SK-N-SH treated with all-trans-retinoic acid at 6 μM for 48 hours (cell line): ENCODE results near the gene SLC35A4.

Source experiments
- ATAC-seq: fragments of 200-7000 bp; cut with Tn5 transposase; 3 replicates; pipeline ENCODE4 v1.9.1; 2020; ENCODE audit warnings: mild to moderate bottlenecking, moderate library complexity
- ARNTL ChIP-seq: fragments of 450-650 bp; formaldehyde crosslinking; IDR thresholded peaks from 2 replicates; pipeline ENCODE4 v1.5.0; 2020; ENCODE audit warnings: low read depth, mild to moderate bottlenecking, moderate library complexity, borderline replicate concordance
- BACH2 ChIP-seq: fragments of 250-450 bp; sonication (Bioruptor Pico); IDR thresholded peaks from 2 replicates; pipeline ENCODE4 v1.9.0; 2021; ENCODE audit warnings: mild to moderate bottlenecking, borderline replicate concordance
- CSDC2 ChIP-seq: fragments of 250-450 bp; sonication (Bioruptor Pico); IDR thresholded peaks from 2 replicates; pipeline ENCODE4 v1.5.0; 2020; ENCODE audit warnings: mild to moderate bottlenecking, moderate library complexity
- ESRRG ChIP-seq: fragments of 250-450 bp; sonication (Bioruptor Pico); IDR thresholded peaks from 2 replicates; pipeline ENCODE4 v1.6.1; 2021; ENCODE audit warnings: mild to moderate bottlenecking
- GLIS3 ChIP-seq: fragments of 250-450 bp; sonication (Bioruptor Pico); IDR thresholded peaks from 2 replicates; pipeline ENCODE4 v1.5.0; 2020; ENCODE audit warnings: mild to moderate bottlenecking, moderate library complexity
- OSR1 ChIP-seq: fragments of 250-450 bp; sonication (Bioruptor Pico); IDR thresholded peaks from 2 replicates; pipeline ENCODE4 v1.8.0; 2022; ENCODE audit warnings: moderate library complexity, mild to moderate bottlenecking, inconsistent platforms
- PPARA ChIP-seq: fragments of 250-450 bp; sonication (Bioruptor Pico); IDR thresholded peaks from 2 replicates; pipeline ENCODE4 v1.5.0; 2020; ENCODE audit warnings: mild to moderate bottlenecking, borderline replicate concordance
- RARB ChIP-seq: fragments of 250-450 bp; sonication (Bioruptor Pico); IDR thresholded peaks from 2 replicates; pipeline ENCODE4 v1.8.0; 2021; ENCODE audit warnings: mild to moderate bottlenecking, moderate library complexity
- SNAI2 ChIP-seq: fragments of 250-450 bp; sonication (Bioruptor Pico); IDR thresholded peaks from 2 replicates; pipeline ENCODE4 v1.5.0; 2020; ENCODE audit warnings: mild to moderate bottlenecking, moderate library complexity
- TCF4 ChIP-seq: fragments of 250-450 bp; sonication (Bioruptor Pico); IDR thresholded peaks from 2 replicates; pipeline ENCODE4 v1.8.0; 2021; ENCODE audit warnings: mild to moderate bottlenecking, moderate library complexity, borderline replicate concordance
- TOX ChIP-seq: fragments of 250-450 bp; sonication (Bioruptor Pico); IDR thresholded peaks from 2 replicates; pipeline ENCODE4 v1.8.0; 2021; ENCODE audit warnings: mild to moderate bottlenecking, moderate library complexity, borderline replicate concordance
- ZC3H10 ChIP-seq: fragments of 250-450 bp; sonication (Bioruptor Pico); IDR thresholded peaks from 2 replicates; pipeline ENCODE4 v1.5.1; 2021; ENCODE audit warnings: mild to moderate bottlenecking, moderate library complexity
- ZFP3 ChIP-seq: fragments of 250-450 bp; sonication (Bioruptor Pico); IDR thresholded peaks from 2 replicates; pipeline ENCODE4 v1.5.0; 2020; ENCODE audit warnings: mild to moderate bottlenecking, moderate library complexity
- ZFP30 ChIP-seq: fragments of 450-650 bp; formaldehyde crosslinking; IDR thresholded peaks from 2 replicates; pipeline ENCODE4 v1.5.0; 2022; ENCODE audit warnings: mild to moderate bottlenecking, moderate library complexity
- ZNF565 ChIP-seq: fragments of 450-650 bp; formaldehyde crosslinking; conservative IDR thresholded peaks from 2 replicates; pipeline ENCODE4 v1.5.0; 2020; ENCODE audit warnings: low read depth, mild to moderate bottlenecking, moderate library complexity
- ZNF70 ChIP-seq: fragments of 450-650 bp; formaldehyde crosslinking; IDR thresholded peaks from 2 replicates; pipeline ENCODE4 v1.5.0; 2020; ENCODE audit warnings: mild to moderate bottlenecking, moderate library complexity
- ZNF8 ChIP-seq: fragments of 450-650 bp; formaldehyde crosslinking; IDR thresholded peaks from 2 replicates; pipeline ENCODE4 v1.5.0; 2020; ENCODE audit warnings: mild to moderate bottlenecking, moderate library complexity
- TF ChIP-seq, protein P1 (sequence below): fragments of 250-450 bp; sonication (Bioruptor Pico); IDR thresholded peaks from 2 replicates; pipeline ENCODE4 v1.5.1; 2020; ENCODE audit warnings: low read depth, mild to moderate bottlenecking, moderate library complexity
- TF ChIP-seq, protein P2 (sequence below): fragments of 250-450 bp; sonication (Bioruptor Pico); IDR thresholded peaks from 2 replicates; pipeline ENCODE4 v1.5.0; 2020; ENCODE audit warnings: mild to moderate bottlenecking, moderate library complexity
- TF ChIP-seq, protein P3 (sequence below): fragments of 250-450 bp; sonication (Bioruptor Pico); IDR thresholded peaks from 2 replicates; pipeline ENCODE4 v1.5.1; 2021; ENCODE audit warnings: mild to moderate bottlenecking, moderate library complexity
- TF ChIP-seq, protein P4 (sequence below): fragments of 250-450 bp; sonication (Bioruptor Pico); IDR thresholded peaks from 2 replicates; pipeline ENCODE4 v1.8.0; 2020; ENCODE audit warnings: mild to moderate bottlenecking, moderate library complexity, borderline replicate concordance

Gene SLC35A4

DNA sequence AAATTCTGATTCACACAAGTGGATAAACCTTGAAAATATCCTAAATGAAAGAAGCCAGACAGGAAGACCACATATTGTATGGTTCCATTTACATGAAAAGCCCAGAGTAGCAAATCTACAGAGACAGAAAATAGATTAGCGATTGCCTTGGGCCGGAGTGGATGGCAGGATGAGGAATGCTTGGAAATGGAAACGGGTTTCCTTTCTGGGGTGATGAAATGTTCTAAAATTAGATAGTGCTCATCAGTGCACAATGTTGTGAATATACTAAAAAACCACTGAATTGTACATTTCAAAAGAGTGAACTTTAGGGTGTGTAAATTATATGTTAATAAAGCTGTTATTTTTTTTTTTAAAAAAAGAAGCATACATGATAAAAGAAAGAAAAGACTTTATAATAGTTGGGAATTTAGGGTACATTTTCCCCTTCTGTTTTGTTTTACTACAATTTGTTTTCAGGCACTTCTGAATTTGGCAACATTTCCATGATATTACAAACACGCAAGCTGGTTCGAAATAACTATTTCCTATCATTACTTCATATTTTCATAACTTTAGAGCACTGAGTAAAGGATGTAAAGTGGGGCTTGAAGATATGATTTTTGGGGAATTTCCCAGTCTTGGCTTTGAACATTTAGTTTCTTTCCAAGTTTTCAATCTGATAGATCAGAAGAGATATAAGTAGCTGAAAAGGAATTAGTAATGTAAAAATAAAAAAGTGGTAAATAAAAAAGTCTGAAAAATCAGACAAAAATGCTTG lies 23.9 kb downstream of the SLC35A4 start:
- no peak for ATAC-seq

DNA sequence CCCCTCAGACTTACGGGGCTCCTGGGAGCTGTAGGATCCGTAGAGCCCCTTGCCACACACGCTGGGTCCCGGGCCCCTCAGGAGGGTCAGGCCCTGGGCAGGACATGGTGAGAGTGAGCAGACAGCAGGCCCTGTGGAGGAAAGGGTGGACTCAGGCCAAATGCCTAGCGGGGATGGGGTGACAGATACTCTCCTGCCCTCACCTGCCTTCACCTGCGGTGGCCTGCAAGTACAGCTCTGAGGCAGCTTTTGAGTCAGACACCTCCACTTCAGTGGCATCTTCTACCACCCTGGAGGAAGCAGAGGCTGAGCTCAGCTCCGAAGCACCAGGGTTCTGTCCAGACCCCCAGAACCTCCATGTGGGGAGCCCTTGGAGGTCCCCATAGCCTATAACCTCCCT lies 26.2 kb downstream of the SLC35A4 start:
- ATAC-seq = no peak
- no peak for TF ChIP-seq CSDC2 (CRISPR knock-in tag)
- no peak for TF ChIP-seq SNAI2
- TF ChIP-seq, protein P1, sequence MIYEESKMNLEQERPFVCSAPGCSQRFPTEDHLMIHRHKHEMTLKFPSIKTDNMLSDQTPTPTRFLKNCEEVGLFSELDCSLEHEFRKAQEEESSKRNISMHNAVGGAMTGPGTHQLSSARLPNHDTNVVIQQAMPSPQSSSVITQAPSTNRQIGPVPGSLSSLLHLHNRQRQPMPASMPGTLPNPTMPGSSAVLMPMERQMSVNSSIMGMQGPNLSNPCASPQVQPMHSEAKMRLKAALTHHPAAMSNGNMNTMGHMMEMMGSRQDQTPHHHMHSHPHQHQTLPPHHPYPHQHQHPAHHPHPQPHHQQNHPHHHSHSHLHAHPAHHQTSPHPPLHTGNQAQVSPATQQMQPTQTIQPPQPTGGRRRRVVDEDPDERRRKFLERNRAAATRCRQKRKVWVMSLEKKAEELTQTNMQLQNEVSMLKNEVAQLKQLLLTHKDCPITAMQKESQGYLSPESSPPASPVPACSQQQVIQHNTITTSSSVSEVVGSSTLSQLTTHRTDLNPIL (CRISPR knock-in tag) = no peak
- no peak for TF ChIP-seq ZC3H10
- TF ChIP-seq ARNTL (CRISPR knock-in tag) = no peak
- TF ChIP-seq, protein P2, sequence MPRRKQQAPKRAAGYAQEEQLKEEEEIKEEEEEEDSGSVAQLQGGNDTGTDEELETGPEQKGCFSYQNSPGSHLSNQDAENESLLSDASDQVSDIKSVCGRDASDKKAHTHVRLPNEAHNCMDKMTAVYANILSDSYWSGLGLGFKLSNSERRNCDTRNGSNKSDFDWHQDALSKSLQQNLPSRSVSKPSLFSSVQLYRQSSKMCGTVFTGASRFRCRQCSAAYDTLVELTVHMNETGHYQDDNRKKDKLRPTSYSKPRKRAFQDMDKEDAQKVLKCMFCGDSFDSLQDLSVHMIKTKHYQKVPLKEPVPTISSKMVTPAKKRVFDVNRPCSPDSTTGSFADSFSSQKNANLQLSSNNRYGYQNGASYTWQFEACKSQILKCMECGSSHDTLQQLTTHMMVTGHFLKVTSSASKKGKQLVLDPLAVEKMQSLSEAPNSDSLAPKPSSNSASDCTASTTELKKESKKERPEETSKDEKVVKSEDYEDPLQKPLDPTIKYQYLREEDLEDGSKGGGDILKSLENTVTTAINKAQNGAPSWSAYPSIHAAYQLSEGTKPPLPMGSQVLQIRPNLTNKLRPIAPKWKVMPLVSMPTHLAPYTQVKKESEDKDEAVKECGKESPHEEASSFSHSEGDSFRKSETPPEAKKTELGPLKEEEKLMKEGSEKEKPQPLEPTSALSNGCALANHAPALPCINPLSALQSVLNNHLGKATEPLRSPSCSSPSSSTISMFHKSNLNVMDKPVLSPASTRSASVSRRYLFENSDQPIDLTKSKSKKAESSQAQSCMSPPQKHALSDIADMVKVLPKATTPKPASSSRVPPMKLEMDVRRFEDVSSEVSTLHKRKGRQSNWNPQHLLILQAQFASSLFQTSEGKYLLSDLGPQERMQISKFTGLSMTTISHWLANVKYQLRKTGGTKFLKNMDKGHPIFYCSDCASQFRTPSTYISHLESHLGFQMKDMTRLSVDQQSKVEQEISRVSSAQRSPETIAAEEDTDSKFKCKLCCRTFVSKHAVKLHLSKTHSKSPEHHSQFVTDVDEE (CRISPR knock-in tag) = no peak
- TF ChIP-seq TCF4 (CRISPR knock-in tag) = no peak
- TF ChIP-seq, protein P3, sequence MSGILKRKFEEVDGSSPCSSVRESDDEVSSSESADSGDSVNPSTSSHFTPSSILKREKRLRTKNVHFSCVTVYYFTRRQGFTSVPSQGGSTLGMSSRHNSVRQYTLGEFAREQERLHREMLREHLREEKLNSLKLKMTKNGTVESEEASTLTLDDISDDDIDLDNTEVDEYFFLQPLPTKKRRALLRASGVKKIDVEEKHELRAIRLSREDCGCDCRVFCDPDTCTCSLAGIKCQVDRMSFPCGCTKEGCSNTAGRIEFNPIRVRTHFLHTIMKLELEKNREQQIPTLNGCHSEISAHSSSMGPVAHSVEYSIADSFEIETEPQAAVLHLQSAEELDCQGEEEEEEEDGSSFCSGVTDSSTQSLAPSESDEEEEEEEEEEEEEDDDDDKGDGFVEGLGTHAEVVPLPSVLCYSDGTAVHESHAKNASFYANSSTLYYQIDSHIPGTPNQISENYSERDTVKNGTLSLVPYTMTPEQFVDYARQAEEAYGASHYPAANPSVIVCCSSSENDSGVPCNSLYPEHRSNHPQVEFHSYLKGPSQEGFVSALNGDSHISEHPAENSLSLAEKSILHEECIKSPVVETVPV = no peak
- TF ChIP-seq ZNF70 = no peak
- TF ChIP-seq BACH2 = no peak
- TF ChIP-seq ZFP30 = no peak
- no peak for TF ChIP-seq ZNF565 (CRISPR knock-in tag)
- no peak for TF ChIP-seq PPARA (CRISPR knock-in tag)
- TF ChIP-seq ZFP3 = no peak
- no peak for TF ChIP-seq OSR1
- no peak for TF ChIP-seq RARB (CRISPR knock-in tag)

More for the DNA sequence above, 23.9 kb downstream of the SLC35A4 start:
- no peak for TF ChIP-seq RARB (CRISPR knock-in tag)
- TF ChIP-seq, protein P4, sequence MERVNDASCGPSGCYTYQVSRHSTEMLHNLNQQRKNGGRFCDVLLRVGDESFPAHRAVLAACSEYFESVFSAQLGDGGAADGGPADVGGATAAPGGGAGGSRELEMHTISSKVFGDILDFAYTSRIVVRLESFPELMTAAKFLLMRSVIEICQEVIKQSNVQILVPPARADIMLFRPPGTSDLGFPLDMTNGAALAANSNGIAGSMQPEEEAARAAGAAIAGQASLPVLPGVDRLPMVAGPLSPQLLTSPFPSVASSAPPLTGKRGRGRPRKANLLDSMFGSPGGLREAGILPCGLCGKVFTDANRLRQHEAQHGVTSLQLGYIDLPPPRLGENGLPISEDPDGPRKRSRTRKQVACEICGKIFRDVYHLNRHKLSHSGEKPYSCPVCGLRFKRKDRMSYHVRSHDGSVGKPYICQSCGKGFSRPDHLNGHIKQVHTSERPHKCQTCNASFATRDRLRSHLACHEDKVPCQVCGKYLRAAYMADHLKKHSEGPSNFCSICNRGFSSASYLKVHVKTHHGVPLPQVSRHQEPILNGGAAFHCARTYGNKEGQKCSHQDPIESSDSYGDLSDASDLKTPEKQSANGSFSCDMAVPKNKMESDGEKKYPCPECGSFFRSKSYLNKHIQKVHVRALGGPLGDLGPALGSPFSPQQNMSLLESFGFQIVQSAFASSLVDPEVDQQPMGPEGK (CRISPR knock-in tag) = no peak
- no peak for TF ChIP-seq ESRRG (CRISPR knock-in tag)
- TF ChIP-seq SNAI2 = no peak
- no peak for TF ChIP-seq BACH2
- no peak for TF ChIP-seq ZNF8 (CRISPR knock-in tag)
- no peak for TF ChIP-seq ZFP3
- TF ChIP-seq ZFP30 = no peak
- no peak for TF ChIP-seq ZNF70
- TF ChIP-seq CSDC2 (CRISPR knock-in tag) = no peak
- TF ChIP-seq GLIS3 (CRISPR knock-in tag) = no peak
- no peak for TF ChIP-seq TCF4 (CRISPR knock-in tag)
- TF ChIP-seq, protein P2 (CRISPR knock-in tag) = no peak
- TF ChIP-seq TOX (CRISPR knock-in tag) = no peak
- no peak for TF ChIP-seq PPARA (CRISPR knock-in tag)
